OCI-LY3 (cell line): ENCODE results near the gene AATF.

ENCODE experiments used
- H2AFZ ChIP-seq: fragments of 200-600, 300-600 bp; shearing (Covaris generic); 2 replicates; pipeline ENCODE4 v1.6.0; 2014; ENCODE audit warnings: antibody characterized with exemption, low read depth, low read length
- H3K27ac ChIP-seq: fragments of 200-600, 300-600 bp; sonication (generic); 2 replicates; pipeline ENCODE4 v1.5.1; 2014; ENCODE audit warnings: mild to moderate bottlenecking, low read length, moderate library complexity, mixed read lengths
- H3K27me3 ChIP-seq: fragments of 200-600, 300-600 bp; sonication (generic); 2 replicates; pipeline ENCODE4 v1.6.1; 2014; ENCODE audit warnings: low read depth, low read length, mixed read lengths
- H3K36me3 ChIP-seq: fragments of 200-600, 300-600 bp; sonication (generic); replicated peaks from 2 replicates; pipeline ENCODE3; 2014; ENCODE audit warnings: low read depth, low read length, mixed read lengths
- H3K4me1 ChIP-seq: fragments of 300-600, 200-600 bp; sonication (generic); 2 replicates; pipeline ENCODE4 v1.6.1; 2014; ENCODE audit warnings: low read length, mixed read lengths
- H3K4me2 ChIP-seq: fragments of 200-600, 300-600 bp; sonication (generic); 2 replicates; pipeline ENCODE4 v1.6.1; 2014; ENCODE audit warnings: low read length, mixed read lengths
- H3K4me3 ChIP-seq: fragments of 300-600, 200-600 bp; sonication (generic); 2 replicates; pipeline ENCODE4 v1.5.1; 2014; ENCODE audit warnings: antibody characterized with exemption, mild to moderate bottlenecking, low read length, moderate library complexity
- H3K79me2 ChIP-seq: fragments of 300-600, 200-600 bp; shearing (Covaris generic); 2 replicates; pipeline ENCODE4 v1.6.1; 2014; ENCODE audit warnings: mild to moderate bottlenecking, low read length, mixed read lengths
- H3K9ac ChIP-seq: fragments of 300-600, 200-600 bp; shearing (Covaris generic); 2 replicates; pipeline ENCODE4 v1.6.0; 2014; ENCODE audit warnings: mild to moderate bottlenecking, low read length, moderate library complexity
- H3K9me3 ChIP-seq: fragments of 200-600, 300-600 bp; shearing (Covaris generic); 2 replicates; pipeline ENCODE4 v1.6.1; 2014; ENCODE audit warnings: low read length, mixed read lengths; ENCODE audit not compliant: insufficient read depth
- H4K20me1 ChIP-seq: fragments of 200-600, 300-600 bp; sonication (generic); 2 replicates; pipeline ENCODE4 v1.6.1; 2016; ENCODE audit warnings: low read length, mixed read lengths; ENCODE audit not compliant: insufficient read depth
- CTCF ChIP-seq: fragments of 200-600, 300-600 bp; sonication (generic); IDR thresholded peaks from 2 replicates; pipeline ENCODE4 v1.5.1; 2014; ENCODE audit warnings: antibody characterized with exemption, low read length, low read depth
- EZH2phosphoT487 ChIP-seq: fragments of 200-600 bp; shearing (Covaris generic); IDR thresholded peaks from 2 replicates; pipeline ENCODE4 v1.6.1; 2018; ENCODE audit warnings: antibody characterized with exemption, mixed run types, low read depth

AATF gene

GRCh38 chr17:37048811-37049210, 100.1 kb downstream of the AATF start:
- Histone ChIP-seq H3K4me3 (no peak overlapping the region), H4K20me1 (no peaks in the 10 kb centered on the region), H3K9me3 (no peaks in the 10 kb centered on the region), H3K36me3 (peaks cover 19% of the 10 kb centered on the region), H3K79me2 (no peaks in the 10 kb centered on the region), H3K27ac (no peak overlapping the region), H3K27me3 (no peaks in the 10 kb centered on the region), H3K9ac (no peak overlapping the region), H3K4me2 (no peak overlapping the region), H3K4me1 (peaks cover 3% of the 10 kb centered on the region; the same call in 1 of the 2 replicates), H2AFZ (no peak overlapping the region)
- TF ChIP-seq EZH2phosphoT487 (no peak), CTCF (no peak)

- no peak overlapping the region for H3K4me2 ChIP-seq
- no peaks in the 10 kb centered on the region for H3K27me3 ChIP-seq
- H3K36me3 ChIP-seq, result peaks cover 13% of the 10 kb centered on the region
- H3K79me2 ChIP-seq, result no peaks in the 10 kb centered on the region
- no peak overlapping the region for H3K4me3 ChIP-seq
- H3K9me3 ChIP-seq, result no peaks in the 10 kb centered on the region
- no peak overlapping the region for H2AFZ ChIP-seq
- TF ChIP-seq EZH2phosphoT487 (no peak), CTCF (no peak)
- peaks cover 3% of the 10 kb centered on the region; the same call in 1 of the 2 replicates for H3K4me1 ChIP-seq
- no peak overlapping the region for H3K9ac ChIP-seq
- H3K27ac ChIP-seq, result no peak overlapping the region
- H4K20me1 ChIP-seq, result peaks cover 5% of the 10 kb centered on the region; the same call in 1 of the 2 replicates
These were observed 102.2 kb downstream of the AATF start for GRCh38 chr17:37050920-37051319.

GRCh38 chr17:37051381-37051780, 102.6 kb downstream of the AATF start:
- Histone ChIP-seq H3K4me3 (no peak overlapping the region), H3K9ac (no peak overlapping the region), H3K4me1 (peaks cover 3% of the 10 kb centered on the region; the same call in 1 of the 2 replicates), H2AFZ (no peak overlapping the region), H3K9me3 (no peaks in the 10 kb centered on the region), H3K36me3 (peaks cover 15% of the 10 kb centered on the region), H3K27ac (no peak overlapping the region), H4K20me1 (peaks cover 5% of the 10 kb centered on the region; the same call in 1 of the 2 replicates), H3K79me2 (no peaks in the 10 kb centered on the region), H3K4me2 (no peak overlapping the region), H3K27me3 (no peaks in the 10 kb centered on the region)
- TF ChIP-seq EZH2phosphoT487, result no peak
- TF ChIP-seq CTCF, result no peak

GRCh38 chr17:37051833-37052232, 103.1 kb downstream of the AATF start:
- H3K27me3 ChIP-seq, result no peaks in the 10 kb centered on the region
- TF ChIP-seq EZH2phosphoT487 (no peak), CTCF (no peak)
- no peak overlapping the region for H3K27ac ChIP-seq
- no peak overlapping the region for H3K9ac ChIP-seq
- H3K4me3 ChIP-seq, result no peak overlapping the region
- H3K4me1 ChIP-seq, result peaks cover 3% of the 10 kb centered on the region; the same call in 1 of the 2 replicates
- no peak overlapping the region for H2AFZ ChIP-seq
- H3K36me3 ChIP-seq, result peaks cover 19% of the 10 kb centered on the region
- peaks cover 5% of the 10 kb centered on the region; the same call in 1 of the 2 replicates for H4K20me1 ChIP-seq
- no peaks in the 10 kb centered on the region for H3K79me2 ChIP-seq
- H3K4me2 ChIP-seq, result no peak overlapping the region
- H3K9me3 ChIP-seq, result no peaks in the 10 kb centered on the region
